ENCODE measurements around the gene LITAF.
A peak's percentile ranks its signal among the peaks of the same experiment; 100 is the strongest.

Gene LITAF

GRCh38 chr16:11553371-11553770 is 33.3 kb downstream of the LITAF start:
- no peak for DNase-seq (ENCODE audit: low read depth, low spot score)

- no peak for DNase-seq (ENCODE audit: low read depth, low spot score)
These were observed 34.3 kb downstream of the LITAF start for GRCh38 chr16:11552440-11552839.

- DNase-seq (ENCODE audit: low read depth, low spot score), result no peak
These were observed 34.9 kb downstream of the LITAF start for GRCh38 chr16:11551842-11552241.

- DNase-seq (ENCODE audit: low read depth, low spot score), result no peak
These were observed 35.8 kb downstream of the LITAF start for GRCh38 chr16:11550791-11551498.

- DNase-seq (ENCODE audit: low read depth, low spot score), result no peak
These were observed 39.4 kb downstream of the LITAF start for GRCh38 chr16:11547118-11547916.

GRCh38 chr16:11546608-11547061 is 40.1 kb downstream of the LITAF start:
- DNase-seq (ENCODE audit: low read depth, low spot score), result peak; percentile 84

- DNase-seq (ENCODE audit: low read depth, low spot score), result no peak
These were observed 42.9 kb downstream of the LITAF start for GRCh38 chr16:11543661-11544393.

GRCh38 chr16:11542069-11542744 is 44.5 kb downstream of the LITAF start:
- no peak for DNase-seq (ENCODE audit: low read depth, low spot score)

- no peak for DNase-seq (ENCODE audit: low read depth, low spot score)
These were observed 47.1 kb downstream of the LITAF start for GRCh38 chr16:11539641-11540050.

GRCh38 chr16:11538880-11539279 is 47.8 kb downstream of the LITAF start:
- no peak for DNase-seq (ENCODE audit: low read depth, low spot score)

- DNase-seq (ENCODE audit: low read depth, low spot score), result no peak
These were observed 50.4 kb downstream of the LITAF start for GRCh38 chr16:11536104-11536866.

GRCh38 chr16:11535494-11535893 is 51.2 kb downstream of the LITAF start:
- no peak for DNase-seq (ENCODE audit: low read depth, low spot score)

- DNase-seq (ENCODE audit: low read depth, low spot score), result peak; percentile 27
These were observed 52.5 kb downstream of the LITAF start for GRCh38 chr16:11534262-11534661.

- DNase-seq (ENCODE audit: low read depth, low spot score), result no peak
These were observed 53.1 kb downstream of the LITAF start for GRCh38 chr16:11533588-11533987.

- peak; percentile 23 for DNase-seq (ENCODE audit: low read depth, low spot score)
These were observed 56.4 kb downstream of the LITAF start for GRCh38 chr16:11530171-11530940.

- no peak for DNase-seq (ENCODE audit: low read depth, low spot score)
These were observed 57.4 kb downstream of the LITAF start for GRCh38 chr16:11529285-11529684.

GRCh38 chr16:11528053-11528452 is 58.7 kb downstream of the LITAF start:
- no peak for DNase-seq (ENCODE audit: low read depth, low spot score)

GRCh38 chr16:11526655-11527350 is 59.9 kb downstream of the LITAF start:
- peak; percentile 20 for DNase-seq (ENCODE audit: low read depth, low spot score)

GRCh38 chr16:11524098-11524760 is 62.5 kb downstream of the LITAF start:
- no peak for DNase-seq (ENCODE audit: low read depth, low spot score)
